Measurements from ENCODE around the gene ADA. TPM values are rescaled to one million over a fixed set of nuclear protein-coding genes. Genes with fewer than 3 reads are reported as not detected.

The ADA gene
- total RNA-seq, 2 experiments from 2014 or later: 67.0 to 142 TPM

DNA sequence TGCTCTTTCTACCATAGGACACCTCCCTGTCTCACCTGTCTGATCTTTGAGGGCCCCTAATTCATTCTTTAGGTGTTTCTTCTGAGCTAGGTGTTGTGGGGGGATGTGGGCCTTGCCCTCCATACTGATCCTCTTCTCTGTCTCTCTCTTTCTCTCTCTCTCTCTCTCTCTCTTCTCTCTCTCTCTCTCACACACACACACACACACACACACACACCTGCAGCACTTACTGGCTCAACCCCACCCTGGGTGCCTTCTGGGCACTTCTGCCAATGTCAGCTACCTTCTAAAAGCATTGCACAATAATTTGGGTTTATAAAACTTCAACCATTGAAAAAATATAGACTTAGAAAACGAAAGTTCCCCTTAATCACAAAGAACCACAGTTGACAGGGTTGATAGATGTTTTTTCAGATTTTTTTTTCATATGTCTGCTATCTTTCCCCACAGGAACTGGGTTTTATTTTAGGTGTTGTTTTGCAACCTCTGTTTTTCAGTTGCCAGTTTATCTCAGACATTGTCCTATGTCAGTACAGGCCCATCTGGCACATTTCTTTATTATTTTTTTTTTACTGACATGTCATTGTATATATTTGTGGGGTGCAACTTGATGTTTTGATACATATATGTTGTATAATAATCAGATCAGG, 41.1 kb downstream of the ADA start:
- POLR2A ChIA-PET: interaction anchor here (0.6 to 2.5 kb wide), 9 partner anchors 12 to 86 kb away, joined by 3 to 11 read pairs (median 6); partner anchors contain the start of gene PKIG
- CTCF ChIA-PET (ENCODE audit: unreplicated experiment): interaction anchor here (0.6 to 1.8 kb wide), 9 partner anchors 9 to 123 kb away, joined by 3 to 12 read pairs (median 4); partner anchors contain the start of gene PKIG
- Histone ChIP-seq H3K4me2 (ENCODE audit: low read length) (peak overlapping the region; percentile 65), H3K36me3 (ENCODE audit: insufficient read depth, low read length) (peaks cover 59% of the 10 kb centered on the region), H3K9me3 (ENCODE audit: low read length) (peaks cover 7% of the 10 kb centered on the region), H3K4me3 (ENCODE audit: low read depth, low read length, poor library complexity, severe bottlenecking) (peak overlapping the region; percentile 19), H3K27ac (ENCODE audit: low read depth, low read length, poor library complexity, severe bottlenecking) (peak overlapping the region; percentile 86), H4K20me1 (ENCODE audit: insufficient read depth, low read length) (no peaks in the 10 kb centered on the region), H3K4me1 (ENCODE audit: insufficient read depth, low read length, poor library complexity, severe bottlenecking) (peaks cover 52% of the 10 kb centered on the region), H3K9me2 (ENCODE audit: insufficient read depth, low read length) (no peaks in the 10 kb centered on the region), H3K79me2 (ENCODE audit: insufficient read depth, low read depth, low read length) (peaks cover 26% of the 10 kb centered on the region; the same call in 1 of the 2 replicates), H2AFZ (ENCODE audit: low read length) (peak overlapping the region; percentile 24; the same call in 1 of the 2 replicates)
- no peak for TF ChIP-seq EZH2phosphoT487 (IDR thresholded peaks at IDR 0.05; ENCODE audit: borderline replicate concordance, low read depth, low read length)
- TF ChIP-seq, protein P1, sequence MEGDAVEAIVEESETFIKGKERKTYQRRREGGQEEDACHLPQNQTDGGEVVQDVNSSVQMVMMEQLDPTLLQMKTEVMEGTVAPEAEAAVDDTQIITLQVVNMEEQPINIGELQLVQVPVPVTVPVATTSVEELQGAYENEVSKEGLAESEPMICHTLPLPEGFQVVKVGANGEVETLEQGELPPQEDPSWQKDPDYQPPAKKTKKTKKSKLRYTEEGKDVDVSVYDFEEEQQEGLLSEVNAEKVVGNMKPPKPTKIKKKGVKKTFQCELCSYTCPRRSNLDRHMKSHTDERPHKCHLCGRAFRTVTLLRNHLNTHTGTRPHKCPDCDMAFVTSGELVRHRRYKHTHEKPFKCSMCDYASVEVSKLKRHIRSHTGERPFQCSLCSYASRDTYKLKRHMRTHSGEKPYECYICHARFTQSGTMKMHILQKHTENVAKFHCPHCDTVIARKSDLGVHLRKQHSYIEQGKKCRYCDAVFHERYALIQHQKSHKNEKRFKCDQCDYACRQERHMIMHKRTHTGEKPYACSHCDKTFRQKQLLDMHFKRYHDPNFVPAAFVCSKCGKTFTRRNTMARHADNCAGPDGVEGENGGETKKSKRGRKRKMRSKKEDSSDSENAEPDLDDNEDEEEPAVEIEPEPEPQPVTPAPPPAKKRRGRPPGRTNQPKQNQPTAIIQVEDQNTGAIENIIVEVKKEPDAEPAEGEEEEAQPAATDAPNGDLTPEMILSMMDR (conservative IDR thresholded peaks at IDR 0.05; ENCODE audit: low read length): peak; percentile 34; the same call in 1 of the 2 replicates
- peak; percentile 68 for DNase-seq (ENCODE audit: low spot score)
- intact Hi-C loops (cut with micrococcal nuclease; ENCODE audit: unreplicated experiment): loop anchor here (1.0 to 2.0 kb wide), 8 partner anchors 25 to 400 kb away; partner anchors contain the start of genes OSER1 and TTPAL
- BruUV-seq (replicated peaks): TSS peak; percentile 78

DNA sequence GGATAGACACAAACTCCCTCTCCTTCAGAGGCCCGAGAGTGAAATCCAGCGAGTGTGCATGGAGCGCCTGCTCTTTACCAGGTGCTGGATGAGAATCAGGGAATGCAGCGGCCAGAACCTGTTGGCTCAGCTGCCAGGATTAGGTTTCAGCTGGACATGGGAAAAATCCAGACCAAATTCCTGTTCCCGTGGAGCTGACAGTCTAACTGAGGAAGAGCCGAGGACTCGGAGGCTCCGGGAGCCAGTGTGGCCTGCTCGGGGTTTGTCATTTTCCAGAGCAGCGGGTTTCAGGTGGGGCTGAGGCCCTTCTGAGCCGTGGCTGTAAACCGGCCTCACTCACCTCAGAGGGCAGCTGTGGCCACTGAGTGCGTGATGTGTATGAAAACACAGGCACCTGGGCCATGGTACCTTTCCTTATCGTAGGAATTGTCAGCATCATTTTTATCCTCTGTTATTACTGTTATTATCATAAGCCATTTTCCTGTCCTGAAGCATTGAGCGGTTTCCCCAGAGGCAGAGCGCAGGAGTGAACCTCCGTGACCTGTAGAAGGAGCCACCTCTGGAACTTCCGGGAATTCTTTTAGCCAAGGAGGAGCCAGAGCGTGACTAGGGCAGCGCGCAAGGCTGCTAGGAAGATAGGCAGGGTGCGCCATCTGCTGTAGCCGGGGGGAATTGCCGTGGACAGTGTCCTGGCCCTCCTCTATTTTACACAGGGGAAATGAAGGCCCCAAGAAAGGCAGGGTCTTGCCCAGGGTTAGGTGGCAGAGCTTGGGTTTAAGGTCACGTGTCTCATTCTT, 41.8 kb downstream of the ADA start:
- Histone ChIP-seq H4K20me1 (ENCODE audit: insufficient read depth, low read length) (no peaks in the 10 kb centered on the region), H3K4me2 (ENCODE audit: low read length) (peak overlapping the region; percentile 65), H3K9me2 (ENCODE audit: insufficient read depth, low read length) (no peaks in the 10 kb centered on the region), H3K79me2 (ENCODE audit: insufficient read depth, low read depth, low read length) (peaks cover 26% of the 10 kb centered on the region; the same call in 1 of the 2 replicates), H3K4me1 (ENCODE audit: insufficient read depth, low read length, poor library complexity, severe bottlenecking) (peaks cover 45% of the 10 kb centered on the region), H3K36me3 (ENCODE audit: insufficient read depth, low read length) (peaks cover 58% of the 10 kb centered on the region), H2AFZ (ENCODE audit: low read length) (peak overlapping the region; percentile 24; the same call in 1 of the 2 replicates), H3K4me3 (ENCODE audit: low read depth, low read length, poor library complexity, severe bottlenecking) (peak overlapping the region; percentile 19), H3K27ac (ENCODE audit: low read depth, low read length, poor library complexity, severe bottlenecking) (peak overlapping the region; percentile 86), H3K9me3 (ENCODE audit: low read length) (peaks cover 7% of the 10 kb centered on the region)
- CTCF ChIA-PET (ENCODE audit: unreplicated experiment): interaction anchor here (0.6 to 1.8 kb wide), 9 partner anchors 8 to 122 kb away, joined by 3 to 12 read pairs (median 3); partner anchors contain the start of gene PKIG
- DNase-seq (ENCODE audit: low spot score): peak; percentile 88
- no TSS peak for BruUV-seq (replicated peaks)
- POLR2A ChIA-PET: interaction anchor here (0.7 to 2.5 kb wide), 10 partner anchors 12 to 86 kb away, joined by 3 to 11 read pairs (median 4); partner anchors contain the start of gene PKIG
- TF ChIP-seq EZH2phosphoT487 (IDR thresholded peaks at IDR 0.05; ENCODE audit: borderline replicate concordance, low read depth, low read length): no peak
- TF ChIP-seq, protein P1 (conservative IDR thresholded peaks at IDR 0.05; ENCODE audit: low read length): peak; percentile 97
- intact Hi-C loops (cut with micrococcal nuclease; ENCODE audit: unreplicated experiment): loop anchor here (1.0 to 2.0 kb wide), 8 partner anchors 24 to 399 kb away; partner anchors contain the start of genes OSER1 and TTPAL

Measured in OCI-LY7 (cell line).